GM10847 (cell line): ENCODE results near the gene AOPEP.

ENCODE experiments used
- POLR2A ChIP-seq: IDR thresholded peaks from 2 replicates; pipeline ENCODE4 v1.6.1; 2011; ENCODE audit not compliant: insufficient read length; ENCODE audit errors: extremely low read depth

The AOPEP gene

DNA sequence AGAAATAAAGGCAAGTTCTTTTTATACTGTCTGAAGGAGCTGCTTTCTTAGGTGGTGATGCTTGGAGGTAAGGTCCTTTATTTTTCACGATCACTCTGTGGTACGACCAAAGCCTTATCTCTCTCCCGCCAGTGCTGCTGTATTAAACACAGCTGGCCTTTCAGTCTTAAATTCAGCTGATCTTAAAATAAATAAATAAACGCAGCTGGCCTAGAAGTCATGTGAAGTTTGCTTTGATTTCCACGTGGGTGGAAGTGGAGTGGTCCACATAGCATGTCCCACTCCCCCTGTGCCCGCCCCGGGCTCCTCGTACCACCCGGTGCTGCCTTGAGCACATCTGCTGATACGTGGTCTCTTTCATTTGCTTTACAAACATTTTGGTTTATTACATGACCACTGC lies 330.6 kb downstream of the AOPEP start:
- TF ChIP-seq POLR2A, result no peak

DNA sequence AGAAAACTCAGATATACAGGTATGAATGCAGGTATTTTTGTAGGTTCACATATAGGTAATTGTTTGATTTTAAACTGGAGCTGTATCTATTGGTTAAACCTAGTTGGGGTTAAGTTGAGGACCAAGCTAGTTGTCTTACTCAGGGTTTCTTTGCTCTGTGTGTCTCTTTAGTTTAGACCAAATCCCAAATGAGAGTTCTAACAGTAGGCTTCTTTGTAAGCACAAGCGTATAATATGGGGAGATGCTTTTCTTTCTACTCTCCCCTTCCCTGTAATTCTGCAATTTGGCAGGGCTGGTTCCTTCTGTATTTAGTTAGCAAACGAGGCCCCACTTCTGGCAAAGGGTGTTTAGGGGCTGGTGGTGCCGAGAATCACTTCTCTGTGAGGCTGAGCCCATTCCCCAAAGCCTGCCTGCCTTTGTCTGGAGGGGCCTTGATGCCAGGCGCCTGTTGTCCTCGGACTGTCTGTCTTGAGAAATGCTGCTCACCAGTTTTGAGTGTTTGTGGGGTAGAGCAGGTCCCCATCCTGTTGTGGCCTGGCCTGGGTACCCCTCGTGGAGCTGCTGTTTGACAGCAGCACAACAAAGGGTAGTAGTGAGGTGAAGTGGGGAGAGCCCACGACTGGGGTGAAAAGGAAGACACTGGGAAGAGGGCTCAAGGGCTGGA lies 331.8 kb downstream of the AOPEP start:
- TF ChIP-seq POLR2A, result no peak

- TF ChIP-seq POLR2A, result no peak
Measured at GRCh38 chr9:95058795-95059386, 332.4 kb downstream of the AOPEP start.

GRCh38 chr9:95060234-95060633 lies 333.7 kb downstream of the AOPEP start:
- no peak for TF ChIP-seq POLR2A

DNA sequence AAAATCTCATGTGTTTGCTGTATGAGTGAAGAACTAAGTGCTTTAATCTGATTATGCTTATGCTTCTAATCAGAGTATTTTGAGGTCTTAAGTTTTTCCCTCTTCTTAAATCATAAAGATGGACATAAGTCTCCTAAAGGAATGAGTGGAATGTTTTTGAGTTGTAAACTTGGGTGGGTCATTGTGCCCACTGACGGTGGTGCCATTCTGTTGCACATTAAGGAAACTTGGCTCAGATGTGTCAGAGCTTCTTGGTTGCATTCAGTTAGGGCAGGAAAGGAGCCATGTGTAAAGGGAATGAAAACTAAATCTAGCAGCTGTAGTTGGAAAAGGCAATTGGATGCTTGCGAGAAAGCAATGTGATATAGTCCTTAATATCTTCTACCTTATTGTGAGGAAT lies 334.4 kb downstream of the AOPEP start:
- no peak for TF ChIP-seq POLR2A

DNA sequence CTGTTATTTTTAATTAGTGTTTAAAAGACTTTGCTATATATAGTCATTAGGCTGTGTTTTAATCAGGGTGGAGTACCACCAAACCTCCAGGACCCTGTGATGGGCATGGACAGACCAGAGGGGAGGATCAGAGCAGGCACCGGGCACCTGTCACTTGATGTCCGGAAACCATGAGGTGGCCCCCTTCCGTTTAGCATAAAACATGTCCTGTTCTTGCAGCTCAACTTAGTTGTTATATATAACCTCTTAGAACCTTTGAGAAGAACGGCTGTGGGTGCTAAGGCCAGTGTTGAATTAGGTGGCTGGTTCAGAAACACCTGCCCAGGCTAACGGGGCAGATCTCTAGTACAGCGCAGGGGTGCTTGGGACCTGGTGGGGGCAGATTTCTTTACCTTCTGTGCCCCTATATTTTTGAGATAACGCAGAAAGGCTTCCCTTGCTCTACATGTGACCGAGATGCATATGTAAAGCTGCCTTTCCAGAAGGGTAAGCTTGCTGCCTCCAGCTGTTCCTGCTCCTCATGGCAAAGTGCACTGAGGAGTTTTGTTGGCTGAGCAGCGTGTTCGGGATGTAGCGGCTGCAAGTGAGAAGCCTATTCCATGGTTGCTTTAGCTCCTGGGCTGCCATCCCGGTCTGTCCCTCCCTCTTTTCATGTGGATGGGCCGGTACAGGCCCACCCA lies 335.6 kb downstream of the AOPEP start:
- TF ChIP-seq POLR2A, result no peak

GRCh38 chr9:95062596-95063065 lies 336.1 kb downstream of the AOPEP start:
- no peak for TF ChIP-seq POLR2A

GRCh38 chr9:95063300-95063699 lies 336.8 kb downstream of the AOPEP start:
- TF ChIP-seq POLR2A, result no peak

DNA sequence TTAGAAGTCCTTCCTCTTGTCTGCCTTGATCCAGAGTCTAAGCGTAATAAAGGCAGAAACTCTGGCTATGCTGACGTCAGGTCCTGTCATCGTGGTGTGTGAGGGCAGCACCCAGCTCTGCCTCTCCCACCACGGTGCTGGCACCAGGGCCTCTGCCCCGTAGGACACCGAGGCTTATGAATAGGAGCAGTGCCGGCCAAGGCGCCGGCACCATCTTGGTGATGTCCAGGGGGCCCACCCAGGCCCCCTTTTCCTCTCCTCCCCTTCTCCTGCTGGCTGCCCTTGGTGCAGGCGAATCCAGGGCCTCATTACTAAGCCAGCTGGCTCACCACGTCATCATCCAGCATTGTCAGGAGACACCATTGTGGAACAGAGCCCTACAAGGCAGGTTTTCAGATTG lies 338.7 kb downstream of the AOPEP start:
- no peak for TF ChIP-seq POLR2A

GRCh38 chr9:95067057-95067456 lies 340.6 kb downstream of the AOPEP start:
- TF ChIP-seq POLR2A, result no peak

DNA sequence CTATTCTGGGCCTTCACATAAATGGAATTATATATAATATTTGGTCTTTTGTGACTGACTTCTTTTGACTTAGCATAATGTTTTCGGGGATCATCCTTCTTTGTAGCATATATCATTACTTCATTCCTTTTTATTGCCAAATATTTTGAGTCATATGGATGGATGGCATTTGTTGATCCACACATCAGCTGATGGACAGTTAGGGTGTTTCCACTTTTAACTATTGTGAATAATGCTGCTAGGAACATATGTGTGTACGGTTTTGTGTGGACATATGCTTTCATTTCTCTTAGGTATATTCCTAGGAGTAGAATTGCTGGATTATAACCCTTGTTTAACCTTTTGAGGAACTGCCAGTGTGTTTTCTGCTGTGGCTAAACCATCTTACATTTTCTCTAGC lies 341.4 kb downstream of the AOPEP start:
- TF ChIP-seq POLR2A, result no peak

- no peak for TF ChIP-seq POLR2A
Measured at GRCh38 chr9:95070549-95071021, 344.1 kb downstream of the AOPEP start.

- no peak for TF ChIP-seq POLR2A
Measured at GRCh38 chr9:95071450-95071849, 345.0 kb downstream of the AOPEP start.

GRCh38 chr9:95071925-95072324 lies 345.4 kb downstream of the AOPEP start:
- no peak for TF ChIP-seq POLR2A

DNA sequence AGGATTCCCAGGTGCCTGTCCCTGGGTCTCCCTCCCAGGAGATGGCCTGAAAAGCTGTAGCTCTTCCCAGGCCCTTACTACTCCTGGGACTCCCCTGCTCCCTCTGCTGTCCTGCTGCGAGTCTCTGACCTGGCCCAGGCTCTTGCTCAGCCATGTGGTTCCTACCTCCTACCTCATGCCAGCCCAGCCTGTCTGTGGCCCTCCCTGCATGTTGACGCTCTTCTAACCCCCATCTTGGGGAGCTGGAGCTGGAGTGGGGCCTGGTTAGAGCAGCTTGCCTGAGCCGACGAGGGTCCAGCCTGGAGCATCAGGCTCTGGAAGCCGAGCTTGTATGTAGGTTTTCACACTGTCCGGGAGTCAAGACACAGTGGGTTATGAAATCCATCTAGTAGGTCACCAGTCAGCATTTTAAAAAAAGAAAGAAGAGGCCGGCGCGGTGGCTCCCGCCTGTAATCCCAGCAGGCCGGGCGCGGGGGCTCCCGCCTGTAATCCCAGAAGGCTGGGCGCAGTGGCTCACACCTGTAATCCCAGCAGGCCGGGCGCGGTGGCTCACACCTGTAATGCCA lies 346.6 kb downstream of the AOPEP start:
- no peak for TF ChIP-seq POLR2A

GRCh38 chr9:95073918-95074317 lies 347.4 kb downstream of the AOPEP start:
- TF ChIP-seq POLR2A, result no peak
